HG02610 (cell line): ENCODE results near the gene CDK5R1.
"Not testable (repeated sequence)": the region's sequence is repeated elsewhere in the genome, so short reads cannot be mapped to it uniquely, and the experiment has no call there.

Experiments used
- ATAC-seq: cut with Tn5 transposase; IDR thresholded peaks from one replicate; pipeline ENCODE4 v1.9.1; 2021; ENCODE audit warnings: mild to moderate bottlenecking, moderate library complexity; ENCODE audit not compliant: unreplicated experiment

Gene CDK5R1

DNA sequence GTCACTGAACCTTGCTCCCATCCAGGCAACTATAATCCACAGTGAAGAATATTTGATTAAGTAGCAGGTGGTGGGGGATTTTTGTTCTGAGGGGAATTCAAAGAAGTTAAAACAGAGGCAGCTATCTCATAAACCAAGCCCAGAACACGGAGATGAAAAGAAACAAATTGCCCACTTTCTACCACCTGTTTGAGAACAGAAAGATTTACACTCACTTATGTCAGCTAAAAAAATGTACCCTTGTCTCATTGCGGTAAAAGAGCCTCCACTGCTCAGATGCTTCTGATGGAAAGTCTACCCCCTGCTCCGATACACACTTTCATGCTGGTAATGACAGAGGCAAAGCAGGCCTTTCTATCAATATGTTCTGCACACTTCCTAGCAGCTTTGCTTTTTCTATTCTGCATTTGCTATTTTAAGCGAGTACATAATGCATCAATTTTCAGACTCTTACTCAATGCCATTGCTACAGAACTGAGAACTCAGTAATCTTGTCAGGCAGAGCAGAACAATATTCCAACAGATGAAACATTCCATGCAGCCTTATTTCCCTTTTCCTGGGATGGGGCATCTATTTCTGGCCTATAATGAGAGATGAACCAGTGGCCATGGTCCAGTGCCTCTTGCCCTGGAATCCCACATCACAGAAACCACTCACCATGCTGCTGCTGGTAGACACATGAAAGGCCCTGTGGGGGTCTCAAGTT, 29.0 kb downstream of the CDK5R1 start:
- ATAC-seq = peak; percentile 45

DNA sequence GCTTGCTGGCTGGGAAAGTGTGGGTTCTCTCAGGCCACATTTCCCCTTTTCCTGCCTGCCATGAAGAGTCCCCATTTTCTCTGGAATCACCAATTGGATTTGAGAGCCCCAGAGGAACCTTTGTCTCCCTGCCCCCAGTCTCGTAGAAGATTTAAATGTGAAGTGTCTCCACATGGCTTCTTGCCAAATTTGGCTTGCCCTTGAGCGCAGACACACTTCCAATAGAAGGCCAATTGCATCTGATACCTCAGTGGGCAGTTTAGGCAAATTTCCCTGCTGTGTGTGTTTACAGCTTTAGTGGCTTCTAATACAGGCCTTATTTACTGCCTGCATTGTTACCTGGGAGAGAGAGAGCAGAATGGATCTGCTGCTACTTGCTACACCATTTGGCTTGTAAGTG, 29.7 kb downstream of the CDK5R1 start:
- ATAC-seq = no peak

DNA sequence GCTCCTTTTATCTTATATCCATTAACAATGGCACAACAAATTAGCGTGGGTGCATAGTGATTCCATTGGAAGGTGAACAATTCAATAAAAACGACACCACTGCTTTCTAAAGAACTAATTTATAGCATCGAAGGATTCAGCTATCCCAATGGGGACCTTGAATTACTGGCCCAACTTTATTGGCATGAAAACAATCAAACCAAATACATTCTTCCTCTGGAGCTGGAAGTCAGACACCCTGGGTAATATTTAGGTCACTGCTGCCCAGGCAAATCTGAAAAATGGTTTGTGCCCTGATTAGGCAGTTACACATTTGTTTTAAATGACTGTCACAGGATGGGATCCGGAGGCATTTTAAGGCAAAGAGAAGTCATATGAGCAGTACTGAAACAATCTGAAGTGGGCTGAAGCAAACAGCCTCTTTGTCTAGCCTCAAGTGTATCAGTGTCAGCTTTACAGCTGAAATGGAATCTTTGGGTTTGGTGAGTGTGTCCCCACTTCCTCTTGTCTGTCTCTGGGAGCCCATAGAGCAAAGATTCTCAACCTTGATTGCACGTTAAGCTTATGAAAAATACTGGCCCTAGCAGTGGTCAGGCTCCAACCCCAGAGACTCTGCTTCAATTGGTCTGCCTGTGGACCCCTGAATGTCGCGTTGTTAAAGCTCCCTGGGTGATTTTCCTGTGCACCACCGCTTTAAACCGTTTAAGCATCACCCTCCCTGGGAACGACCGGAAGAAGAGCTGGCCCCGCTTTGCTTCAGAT, 30.3 kb downstream of the CDK5R1 start:
- ATAC-seq = no peak

- ATAC-seq = no peak
These were observed 31.2 kb downstream of the CDK5R1 start for GRCh38 chr17:32517982-32518381.

- ATAC-seq = no peak
These were observed 31.9 kb downstream of the CDK5R1 start for GRCh38 chr17:32518646-32519227.

DNA sequence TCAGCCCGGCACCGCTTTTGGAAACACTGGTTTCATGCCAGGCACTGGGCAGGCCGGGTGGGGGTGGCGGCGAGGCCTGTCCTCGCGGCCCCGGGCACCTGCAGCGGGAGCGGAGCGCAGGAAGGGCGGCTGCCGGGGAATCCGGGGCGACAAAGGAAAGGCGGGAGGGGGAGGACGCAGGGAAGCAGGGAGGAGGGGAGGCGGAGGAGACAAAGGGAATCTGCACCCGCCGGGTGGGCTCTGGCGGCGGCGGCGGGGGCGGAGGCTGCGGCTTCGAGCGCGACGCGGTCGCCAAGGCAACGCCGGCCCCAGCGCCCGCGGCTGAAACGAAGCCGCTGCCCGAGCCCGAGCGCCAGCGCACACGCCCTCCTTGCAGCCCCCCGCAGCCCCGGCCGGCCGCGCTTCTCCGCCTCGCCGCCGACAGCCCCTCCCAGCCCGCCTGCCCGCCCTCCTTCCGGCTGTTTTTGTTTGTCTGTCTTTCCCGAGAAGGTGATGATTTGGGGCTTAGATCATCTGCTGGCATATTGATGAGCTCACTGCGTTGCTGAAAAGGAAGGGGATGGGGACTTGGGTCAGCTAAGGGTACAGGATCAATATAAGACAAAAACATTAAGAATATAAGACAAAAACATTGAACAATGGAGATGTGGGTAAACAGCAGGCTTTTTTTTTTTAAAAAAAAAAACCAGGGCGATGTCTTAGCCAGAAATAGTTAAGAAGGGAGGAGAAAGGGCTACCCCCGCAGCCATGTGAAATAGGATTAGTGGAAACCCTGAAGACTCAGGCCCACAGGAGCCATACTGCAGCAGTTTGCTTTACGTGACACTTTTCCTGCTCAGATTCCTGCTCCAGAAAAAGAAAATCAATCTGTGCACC, 32.7 kb downstream of the CDK5R1 start:
- ATAC-seq = peak; percentile 30

DNA sequence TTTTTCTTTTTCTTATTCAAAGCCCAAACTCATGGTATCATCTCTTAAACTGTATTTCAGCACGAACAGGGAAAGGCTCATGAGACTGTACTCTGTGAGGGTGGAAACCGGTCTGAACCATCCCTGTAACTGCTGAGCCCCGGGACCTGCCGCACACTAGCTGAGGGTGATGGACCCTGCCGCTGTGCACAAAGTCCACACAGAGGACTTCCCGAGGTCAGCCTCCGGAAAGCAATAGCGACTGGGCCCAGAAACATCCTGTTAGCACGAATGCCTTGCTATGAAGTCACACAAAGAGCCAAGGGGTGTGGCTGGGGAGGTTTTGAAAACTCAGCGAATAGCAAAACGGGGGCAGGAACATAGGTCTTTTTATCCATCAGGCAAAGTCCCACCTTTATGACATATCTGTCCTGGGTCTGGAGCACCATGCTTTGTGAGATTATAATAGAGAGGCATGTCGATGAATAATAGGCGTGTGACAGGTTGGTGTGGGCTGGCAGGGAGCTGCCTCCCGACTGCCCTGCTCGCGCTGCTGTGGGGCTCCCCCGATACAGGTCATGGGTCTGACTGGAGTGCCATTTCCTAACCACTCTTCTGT, 33.4 kb downstream of the CDK5R1 start:
- ATAC-seq = no peak

- no peak for ATAC-seq
These were observed 34.1 kb downstream of the CDK5R1 start for GRCh38 chr17:32520737-32521404.

- ATAC-seq = peak; percentile 51
These were observed 36.4 kb downstream of the CDK5R1 start for GRCh38 chr17:32523017-32523680.

- ATAC-seq = peak; percentile 48
These were observed 37.2 kb downstream of the CDK5R1 start for GRCh38 chr17:32523827-32524552.

DNA sequence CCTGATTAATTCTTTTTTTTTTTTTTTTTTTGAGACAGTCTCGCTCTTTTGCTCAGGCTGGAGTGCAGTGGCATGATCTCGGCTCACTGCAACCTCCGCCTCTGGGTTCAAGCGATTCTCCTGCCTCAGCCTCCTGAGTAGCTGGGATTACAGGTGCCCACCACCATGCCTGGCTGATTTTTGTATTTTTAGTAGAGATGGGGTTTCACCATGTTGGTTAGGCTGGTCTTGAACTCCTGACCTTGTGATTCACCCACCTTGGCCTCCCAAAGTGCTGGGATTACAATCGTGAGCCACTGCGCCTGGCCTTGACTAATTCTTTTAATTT, 37.7 kb downstream of the CDK5R1 start:
- ATAC-seq = not testable (repeated sequence)

- no peak for ATAC-seq
These were observed 38.3 kb downstream of the CDK5R1 start for GRCh38 chr17:32525122-32525521.

DNA sequence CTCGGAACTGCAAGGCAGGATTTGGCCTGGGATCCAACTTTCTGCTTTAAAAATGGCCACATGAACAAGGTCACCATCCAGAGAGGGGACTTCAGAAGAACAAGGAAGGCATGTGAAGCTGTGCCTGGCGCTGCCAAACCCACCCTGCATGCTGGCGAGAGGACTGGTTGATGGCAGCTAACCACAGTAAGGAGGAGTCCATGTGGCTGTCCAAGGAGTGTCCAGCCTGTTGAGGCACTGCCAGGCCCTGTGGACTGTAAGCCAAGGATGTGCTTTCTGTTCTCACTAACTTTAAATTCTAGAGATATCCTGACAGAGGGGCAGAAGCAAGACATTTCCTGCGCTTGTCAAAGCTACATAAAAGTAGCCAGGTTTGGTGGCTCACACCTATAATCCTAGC, 40.4 kb downstream of the CDK5R1 start:
- no peak for ATAC-seq

DNA sequence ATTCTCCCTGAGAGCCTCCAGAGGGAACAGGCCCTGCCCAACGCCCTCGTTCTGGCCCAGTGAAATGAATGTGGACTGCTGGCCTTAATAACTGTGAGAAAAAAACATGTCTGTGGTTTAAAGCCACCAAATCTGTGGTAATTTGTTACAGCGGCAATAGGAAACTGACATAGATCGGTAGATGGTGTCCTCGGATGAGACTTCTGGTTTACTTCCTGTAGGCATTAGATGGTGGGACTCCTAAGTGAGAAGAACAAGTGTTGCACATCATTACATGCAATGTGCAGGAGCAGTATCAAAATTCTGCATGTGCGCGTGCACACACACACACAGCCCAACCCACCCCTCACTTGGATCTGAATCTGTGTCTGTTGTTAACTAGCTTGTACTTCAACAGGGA, 42.0 kb downstream of the CDK5R1 start:
- ATAC-seq = no peak

DNA sequence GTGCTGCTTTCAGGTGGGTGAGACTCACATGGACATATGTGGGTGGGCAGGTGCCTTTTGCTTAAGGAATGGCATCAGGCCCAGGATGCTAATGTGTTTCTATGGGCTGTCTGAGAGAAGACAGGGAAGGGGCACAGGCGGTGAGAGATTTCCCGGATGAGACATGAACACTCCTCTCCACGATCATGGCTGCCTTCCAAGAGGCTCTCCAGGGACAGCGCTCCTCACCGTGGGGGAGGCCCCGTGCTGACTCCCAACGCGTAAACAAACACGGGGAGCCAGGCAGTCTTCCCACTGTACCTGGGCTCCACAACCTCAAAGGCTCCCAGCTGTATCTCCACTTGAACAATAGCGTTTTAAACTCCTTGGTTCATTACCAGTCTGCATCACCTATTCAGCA, 42.8 kb downstream of the CDK5R1 start:
- ATAC-seq = no peak

- no peak for ATAC-seq
These were observed 46.5 kb downstream of the CDK5R1 start for GRCh38 chr17:32533296-32533695.

DNA sequence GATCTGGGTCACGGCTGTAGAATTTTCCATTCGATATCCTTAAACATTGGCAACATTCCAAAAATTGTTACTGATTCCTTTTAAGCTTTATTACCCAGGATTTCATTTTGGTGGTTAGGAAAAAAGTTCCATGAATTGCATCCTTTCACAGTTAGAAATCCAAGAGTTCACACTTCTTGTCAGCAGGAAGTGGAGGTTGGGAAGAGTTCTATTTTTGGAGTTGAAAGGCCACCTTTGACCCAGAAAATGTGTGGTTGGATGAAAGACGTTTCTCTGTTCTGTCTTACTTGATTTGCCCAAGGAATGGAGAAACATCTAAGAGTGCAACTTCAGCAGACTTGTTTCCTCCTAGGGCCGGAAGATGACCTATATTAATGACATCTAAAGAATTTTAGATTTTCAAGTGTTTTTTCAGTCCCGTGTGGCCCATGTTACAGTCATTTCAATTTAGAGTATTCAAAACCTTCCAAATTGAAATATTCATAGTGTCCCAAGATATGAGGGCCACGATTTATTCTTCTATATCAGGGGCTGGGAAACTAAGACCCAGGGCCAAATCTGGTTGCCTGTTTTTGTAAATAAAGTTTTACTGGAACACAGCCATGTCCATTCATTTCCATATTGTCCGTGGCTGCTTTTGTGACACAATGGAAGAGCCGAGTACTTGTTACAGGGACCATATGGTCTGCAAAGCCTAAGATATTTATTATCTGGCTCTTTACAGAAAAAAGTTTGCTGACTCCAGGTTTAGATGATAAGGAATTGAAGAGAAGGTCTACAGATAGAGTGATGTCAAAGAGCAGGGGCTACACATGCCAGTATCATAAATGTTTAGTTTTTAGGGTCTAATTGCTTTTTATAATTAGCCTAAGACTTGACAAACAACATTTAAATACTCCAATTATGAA, 50.2 kb downstream of the CDK5R1 start:
- no peak for ATAC-seq
